Erythroblast (primary cell): ENCODE results near the gene GDPD2.

Experiments used
- GATA1 ChIP-seq: IDR thresholded peaks from 2 replicates; pipeline ENCODE4 v1.6.1; 2011; ENCODE audit warnings: low read depth, mild to moderate bottlenecking, control low read depth, low read length, moderate library complexity
- POLR2A ChIP-seq: IDR thresholded peaks from 2 replicates; pipeline ENCODE4 v1.6.1; 2011; ENCODE audit warnings: mild to moderate bottlenecking, low read length

DNA sequence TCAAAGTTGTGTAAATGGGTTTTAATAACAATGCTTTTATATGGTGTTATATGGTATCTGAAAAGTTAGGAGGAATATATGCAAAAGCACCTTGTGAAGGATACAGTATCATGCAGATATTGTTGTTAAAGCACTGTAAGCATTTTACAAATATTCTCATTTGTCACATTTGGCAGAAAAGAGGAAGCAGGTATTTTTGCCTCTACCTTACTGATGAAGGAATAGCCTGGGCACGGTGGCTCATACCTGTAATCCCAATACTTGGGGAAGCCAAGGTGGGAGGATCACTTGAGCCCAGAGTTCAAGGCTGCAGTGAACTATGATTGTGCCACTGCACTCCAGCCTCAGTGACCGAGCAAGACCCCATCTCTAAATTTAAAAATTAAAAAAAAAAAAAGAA is 12.2 kb upstream of the GDPD2 start:
- no peak for TF ChIP-seq POLR2A
- no peak for TF ChIP-seq GATA1
